ENCODE results near the gene SNX25. TPM values are rescaled to one million over a fixed set of nuclear protein-coding genes. Genes with fewer than 3 reads are reported as not detected.

Gene SNX25
- total and polyA plus RNA-seq, 2 of the 13 experiments (the other 11 are each of a cell fraction or from before 2014, with no cell fraction given): 23.4 to 23.5 TPM

DNA sequence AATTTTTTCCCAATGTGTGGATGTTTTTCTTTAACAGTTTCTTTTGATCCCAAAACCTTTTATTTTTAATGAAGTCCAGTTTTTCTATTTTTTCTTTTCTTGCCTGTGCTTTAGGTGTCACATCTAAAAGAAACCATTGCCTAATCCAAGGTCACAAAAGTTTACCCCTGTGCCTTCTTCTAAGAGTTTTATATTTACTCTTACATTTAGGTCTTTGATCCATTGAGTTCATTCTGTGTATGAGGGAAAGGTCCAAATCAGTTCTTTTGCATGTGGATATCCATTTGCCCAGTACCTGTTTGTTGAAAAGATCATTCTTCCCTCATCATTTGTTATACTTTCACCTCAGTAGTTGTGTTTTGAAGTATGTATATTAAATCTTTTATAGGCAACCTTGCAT, 173.4 kb downstream of the SNX25 start:
- no peak for ATAC-seq
- in situ Hi-C loops (cut with HindIII; ENCODE audit: extremely low pct_ligation_motif_present, low pct_unique_long_range_greater_than_20kb): no loop called here
- ChIA-PET CTCF (ENCODE audit: low intra/inter-chr PET ratio, low total read pairs) (no interaction called here), POLR2A (no interaction called here)
- H3K4me3 ChIP-seq (replicated peaks in 1 of 3; ENCODE audit: insufficient read depth in 1 of 3, low read depth in 2 of 3, low read length in 3 of 3): no peak overlapping the region
- peak overlapping the region; percentile 41 for H3K27ac ChIP-seq (ENCODE audit: extremely low read length, insufficient read depth, low read length)
- 0 out of 5 replicates have a peak, but pooled peaks cover 0 to 2% of the 10 kb centered on the region in 2 experiments for H3K36me3 ChIP-seq (replicated peaks in 1 of 2; ENCODE audit: control insufficient read depth in 1 of 2, insufficient read depth in 2 of 2, low read length in 2 of 2)
- H3K4me1 ChIP-seq (ENCODE audit: insufficient read depth, low read length): peaks cover 51% of the 10 kb centered on the region
- H3K4me2 ChIP-seq (ENCODE audit: low read depth, low read length): no peak overlapping the region; the same call in 1 of the 2 replicates
- no peak for FAIRE-seq
- peak; percentile 15 for DNase-seq (ENCODE audit: low spot score)
- no peaks in the 10 kb centered on the region for H3K27me3 ChIP-seq (ENCODE audit: control insufficient read depth in 1 of 2, insufficient read depth in 2 of 2, low read length in 2 of 2)
- no peaks in the 10 kb centered on the region for H4K20me1 ChIP-seq (ENCODE audit: insufficient read depth, low read length)
- no peaks in the 10 kb centered on the region for H3K79me2 ChIP-seq (ENCODE audit: insufficient read depth, low read length)
- BruUV-seq (replicated peaks): no TSS peak
- no peaks in the 10 kb centered on the region for H3K9me3 ChIP-seq (ENCODE audit: low read length)
- intact Hi-C loops (cut with micrococcal nuclease; ENCODE audit: unreplicated experiment): no loop called here
- H3K9ac ChIP-seq (ENCODE audit: insufficient read depth, low read depth, low read length): no peak overlapping the region
- H2AFZ ChIP-seq (ENCODE audit: low read length): no peak overlapping the region
- no peak for TF ChIP-seq ZC3H13 (CRISPR knock-in tag; IDR thresholded peaks at IDR 0.05)
- TF ChIP-seq NRL (CRISPR knock-in tag; IDR thresholded peaks at IDR 0.05; ENCODE audit: borderline replicate concordance): no peak
- peak; percentile 53 for TF ChIP-seq PAXIP1 (CRISPR knock-in tag; conservative IDR thresholded peaks at IDR 0.05)
- TF ChIP-seq FOXA3 (CRISPR knock-in tag; IDR thresholded peaks at IDR 0.05): peak; percentile 67
- no peak for TF ChIP-seq KLF6 (CRISPR knock-in tag; IDR thresholded peaks at IDR 0.05)
- peak; percentile 72 for TF ChIP-seq PPARG (CRISPR knock-in tag; conservative IDR thresholded peaks at IDR 0.05)
- TF ChIP-seq CREM (IDR thresholded peaks at IDR 0.05): peak; percentile 44; the same call in 1 of the 2 replicates
- TF ChIP-seq CREM (CRISPR knock-in tag; IDR thresholded peaks at IDR 0.05): no peak
- no peak for TF ChIP-seq ZFAT (CRISPR knock-in tag; conservative IDR thresholded peaks at IDR 0.05)
- TF ChIP-seq MTF2 (CRISPR knock-in tag; IDR thresholded peaks at IDR 0.05; ENCODE audit: borderline replicate concordance): no peak
- TF ChIP-seq TIGD3 (CRISPR knock-in tag; IDR thresholded peaks at IDR 0.05; ENCODE audit: borderline replicate concordance): no peak
- TF ChIP-seq ZNF251 (CRISPR knock-in tag; IDR thresholded peaks at IDR 0.05): no peak
- TF ChIP-seq CC2D1A (CRISPR knock-in tag; IDR thresholded peaks at IDR 0.05): no peak
- peak; percentile 48; the same call in 1 of the 2 replicates for TF ChIP-seq NFIC (IDR thresholded peaks at IDR 0.05; ENCODE audit: low read length)
- no peak for TF ChIP-seq ZFP41 (CRISPR knock-in tag; IDR thresholded peaks at IDR 0.05; ENCODE audit: borderline replicate concordance)
- TF ChIP-seq, protein P1, sequence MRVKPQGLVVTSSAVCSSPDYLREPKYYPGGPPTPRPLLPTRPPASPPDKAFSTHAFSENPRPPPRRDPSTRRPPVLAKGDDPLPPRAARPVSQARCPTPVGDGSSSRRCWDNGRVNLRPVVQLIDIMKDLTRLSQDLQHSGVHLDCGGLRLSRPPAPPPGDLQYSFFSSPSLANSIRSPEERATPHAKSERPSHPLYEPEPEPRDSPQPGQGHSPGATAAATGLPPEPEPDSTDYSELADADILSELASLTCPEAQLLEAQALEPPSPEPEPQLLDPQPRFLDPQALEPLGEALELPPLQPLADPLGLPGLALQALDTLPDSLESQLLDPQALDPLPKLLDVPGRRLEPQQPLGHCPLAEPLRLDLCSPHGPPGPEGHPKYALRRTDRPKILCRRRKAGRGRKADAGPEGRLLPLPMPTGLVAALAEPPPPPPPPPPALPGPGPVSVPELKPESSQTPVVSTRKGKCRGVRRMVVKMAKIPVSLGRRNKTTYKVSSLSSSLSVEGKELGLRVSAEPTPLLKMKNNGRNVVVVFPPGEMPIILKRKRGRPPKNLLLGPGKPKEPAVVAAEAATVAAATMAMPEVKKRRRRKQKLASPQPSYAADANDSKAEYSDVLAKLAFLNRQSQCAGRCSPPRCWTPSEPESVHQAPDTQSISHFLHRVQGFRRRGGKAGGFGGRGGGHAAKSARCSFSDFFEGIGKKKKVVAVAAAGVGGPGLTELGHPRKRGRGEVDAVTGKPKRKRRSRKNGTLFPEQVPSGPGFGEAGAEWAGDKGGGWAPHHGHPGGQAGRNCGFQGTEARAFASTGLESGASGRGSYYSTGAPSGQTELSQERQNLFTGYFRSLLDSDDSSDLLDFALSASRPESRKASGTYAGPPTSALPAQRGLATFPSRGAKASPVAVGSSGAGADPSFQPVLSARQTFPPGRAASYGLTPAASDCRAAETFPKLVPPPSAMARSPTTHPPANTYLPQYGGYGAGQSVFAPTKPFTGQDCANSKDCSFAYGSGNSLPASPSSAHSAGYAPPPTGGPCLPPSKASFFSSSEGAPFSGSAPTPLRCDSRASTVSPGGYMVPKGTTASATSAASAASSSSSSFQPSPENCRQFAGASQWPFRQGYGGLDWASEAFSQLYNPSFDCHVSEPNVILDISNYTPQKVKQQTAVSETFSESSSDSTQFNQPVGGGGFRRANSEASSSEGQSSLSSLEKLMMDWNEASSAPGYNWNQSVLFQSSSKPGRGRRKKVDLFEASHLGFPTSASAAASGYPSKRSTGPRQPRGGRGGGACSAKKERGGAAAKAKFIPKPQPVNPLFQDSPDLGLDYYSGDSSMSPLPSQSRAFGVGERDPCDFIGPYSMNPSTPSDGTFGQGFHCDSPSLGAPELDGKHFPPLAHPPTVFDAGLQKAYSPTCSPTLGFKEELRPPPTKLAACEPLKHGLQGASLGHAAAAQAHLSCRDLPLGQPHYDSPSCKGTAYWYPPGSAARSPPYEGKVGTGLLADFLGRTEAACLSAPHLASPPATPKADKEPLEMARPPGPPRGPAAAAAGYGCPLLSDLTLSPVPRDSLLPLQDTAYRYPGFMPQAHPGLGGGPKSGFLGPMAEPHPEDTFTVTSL (CRISPR knock-in tag; IDR thresholded peaks at IDR 0.05; ENCODE audit: borderline replicate concordance): peak; percentile 66; the same call in 1 of the 2 replicates
